ENCODE measurements around the gene TMEM132E. TPM values are rescaled to one million over a fixed set of nuclear protein-coding genes. Genes with fewer than 3 reads are reported as not detected.
A peak's percentile ranks its signal among the peaks of the same experiment; 100 is the strongest.

The TMEM132E gene
- total and polyA plus RNA-seq, 11 donors = 0.04 to 0.20 (median 0.09) TPM; not detected in 8

GRCh38 chr17:34588266-34588665, 8.9 kb downstream of the TMEM132E start:
- Histone ChIP-seq H3K27ac (no peak overlapping the region), H3K9me3 (no peaks in the 10 kb centered on the region), H3K36me3 (no peaks in the 10 kb centered on the region), H3K4me1 (no peaks in the 10 kb centered on the region), H3K4me3 (no peak overlapping the region), H3K27me3 (peaks cover 2 to 88% (median 40%) of the 10 kb centered on the region in 9 donors)
- WGBS, 4 donors = 73 to 80% (median 77%) methylated on average over 6 of the region's 6 CpGs
- ATAC-seq (no peak), DNase-seq (no peak)
- no peak for TF ChIP-seq CTCF (IDR thresholded peaks at IDR 0.05)
- no peak for TF ChIP-seq POLR2A (IDR thresholded peaks at IDR 0.05)
- intact Hi-C loops (cut with DNase I) = loop anchor here in 1 of 10 donors (5.0 kb wide), 1 partner anchor 49 kb away; no protein-coding TSS in a partner anchor

- Histone ChIP-seq H3K4me3 (no peak overlapping the region), H3K36me3 (no peaks in the 10 kb centered on the region), H3K4me1 (no peaks in the 10 kb centered on the region), H3K27me3 (peaks cover 0 to 85% (median 35%) of the 10 kb centered on the region in 9 donors), H3K27ac (no peak overlapping the region), H3K9me3 (no peaks in the 10 kb centered on the region)
- WGBS, 4 donors = 66 to 76% (median 75%) methylated on average over 9 to 11 of the region's 11 CpGs
- intact Hi-C loops (cut with DNase I) = loop anchor here in 1 of 10 donors (5.0 kb wide), 1 partner anchor 48 kb away; no protein-coding TSS in a partner anchor
- ATAC-seq (no peak), DNase-seq (no peak)
- TF ChIP-seq CTCF (IDR thresholded peaks at IDR 0.05) = no peak
- TF ChIP-seq POLR2A (IDR thresholded peaks at IDR 0.05) = no peak
These were observed 10.0 kb downstream of the TMEM132E start for GRCh38 chr17:34589120-34589965.

- TF ChIP-seq CTCF (IDR thresholded peaks at IDR 0.05) (no peak), POLR2A (IDR thresholded peaks at IDR 0.05) (no peak)
- 23 to 41% (median 30%) methylated on average over 4 of the region's 4 CpGs for WGBS, 4 donors
- no peaks in the 10 kb centered on the region for H3K36me3 ChIP-seq
- intact Hi-C loops (cut with DNase I) = no loop called here
- no peak overlapping the region for H3K27ac ChIP-seq
- ATAC-seq = no peak
- peak in 1 of 5 donors; percentile 10 for DNase-seq
- no peaks in the 10 kb centered on the region for H3K4me1 ChIP-seq
- H3K27me3 ChIP-seq = peaks cover 0 to 82% (median 23%) of the 10 kb centered on the region in 9 donors
- H3K4me3 ChIP-seq = no peak overlapping the region
- no peaks in the 10 kb centered on the region for H3K9me3 ChIP-seq
These were observed 12.6 kb downstream of the TMEM132E start for GRCh38 chr17:34592002-34592401.

- ATAC-seq (no peak), DNase-seq (peak in 1 of 5 donors; percentile 23)
- Histone ChIP-seq H3K36me3 (no peaks in the 10 kb centered on the region), H3K4me3 (no peak overlapping the region), H3K4me1 (no peaks in the 10 kb centered on the region), H3K27ac (no peak overlapping the region), H3K27me3 (peaks cover 0 to 58% (median 6%) of the 10 kb centered on the region in 9 donors), H3K9me3 (no peaks in the 10 kb centered on the region)
- TF ChIP-seq POLR2A (IDR thresholded peaks at IDR 0.05) = no peak
- 18 to 28% (median 21%) methylated on average over 5 of the region's 5 CpGs for WGBS, 4 donors
- intact Hi-C loops (cut with DNase I) = no loop called here
These were observed 17.5 kb downstream of the TMEM132E start for GRCh38 chr17:34596920-34597319.
